GM21737 (cell line): ENCODE data around the gene SPAM1.
"Not testable (repeated sequence)": the region's sequence is repeated elsewhere in the genome, so short reads cannot be mapped to it uniquely, and the experiment has no call there.

Source experiments
- ATAC-seq: cut with Tn5 transposase; IDR thresholded peaks from one replicate; pipeline ENCODE4 v1.9.1; 2021; ENCODE audit warnings: mild to moderate bottlenecking, moderate library complexity; ENCODE audit not compliant: unreplicated experiment

Gene SPAM1

DNA sequence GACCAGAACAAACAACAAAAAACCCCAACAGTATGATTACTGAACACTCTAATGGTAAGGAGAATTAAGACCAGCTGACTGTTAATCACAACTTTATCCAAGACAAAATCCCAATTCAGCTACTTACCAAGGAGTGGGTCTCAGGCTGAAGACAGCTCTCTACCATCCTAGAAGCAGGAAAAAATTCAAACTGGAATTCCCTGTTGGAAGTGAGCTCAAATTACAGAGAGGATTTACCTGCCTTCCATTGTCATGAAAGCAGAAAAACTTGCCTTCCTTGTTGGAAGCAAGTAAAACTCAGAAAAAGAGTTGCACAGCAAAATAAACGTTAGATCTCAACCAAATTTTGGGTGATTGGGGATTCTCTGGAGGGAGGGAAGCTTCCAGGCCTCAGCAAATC is 20.9 kb downstream of the SPAM1 start:
- no peak for ATAC-seq

DNA sequence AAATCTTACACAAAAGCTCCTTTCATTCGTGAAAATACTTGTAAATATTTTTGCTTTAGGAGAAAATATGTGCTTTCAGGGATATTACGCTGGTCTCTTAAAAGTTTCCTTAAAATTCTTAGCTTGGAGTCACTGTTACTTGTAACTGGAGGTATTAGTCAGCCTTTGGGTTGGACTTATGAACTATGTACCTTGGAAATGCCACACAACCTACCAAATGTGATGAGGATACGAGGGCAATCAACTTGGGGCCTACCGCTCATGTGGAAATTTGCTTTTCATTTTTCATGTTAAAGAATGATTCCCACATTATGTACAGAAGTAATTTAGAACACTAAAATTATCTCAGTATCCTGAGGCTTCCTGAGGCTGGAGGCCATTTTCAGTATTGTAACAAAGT is 23.1 kb downstream of the SPAM1 start:
- no peak for ATAC-seq

DNA sequence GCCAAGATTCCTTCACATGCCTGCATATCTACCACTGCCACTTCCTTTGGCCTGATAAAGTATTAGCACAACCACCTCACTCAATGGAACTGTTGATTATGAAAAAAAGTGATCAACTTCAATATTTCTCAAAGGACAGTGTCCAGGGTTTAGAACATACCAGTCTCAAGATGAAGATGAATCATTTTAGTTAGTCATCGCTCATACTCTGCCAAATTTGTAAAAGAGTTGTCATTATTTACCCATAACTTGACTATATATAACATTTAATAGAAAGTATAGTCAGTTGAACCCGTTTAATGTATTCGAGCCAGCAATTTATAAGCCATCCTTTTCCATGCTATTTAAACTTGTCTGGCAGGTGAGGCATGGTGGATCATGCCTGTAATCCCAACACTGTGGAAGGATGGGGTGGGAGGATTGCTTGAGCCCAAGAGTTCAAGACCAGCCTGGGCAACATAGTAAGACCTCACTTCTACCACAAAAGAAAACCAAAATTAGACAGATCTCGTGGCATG is 33.2 kb downstream of the SPAM1 start:
- ATAC-seq = no peak

DNA sequence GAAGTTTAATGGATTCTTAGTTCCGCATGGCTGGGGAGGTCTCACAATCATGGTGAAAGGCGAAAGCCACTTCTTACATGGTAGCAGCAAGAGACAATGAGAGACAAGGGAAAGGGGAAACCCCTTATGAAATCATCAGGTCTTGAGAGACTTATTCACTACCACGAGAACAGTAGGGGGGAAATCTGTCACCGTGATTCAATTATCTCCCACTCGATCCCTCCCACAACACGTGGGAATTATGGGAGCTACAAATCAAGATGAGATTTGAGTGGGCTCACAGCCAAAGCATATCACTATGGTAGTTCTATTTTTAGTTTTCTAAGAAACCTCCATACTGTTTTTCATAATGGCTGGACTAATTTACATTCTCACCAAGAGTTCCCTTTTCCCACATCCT is 36.7 kb downstream of the SPAM1 start:
- no peak for ATAC-seq

DNA sequence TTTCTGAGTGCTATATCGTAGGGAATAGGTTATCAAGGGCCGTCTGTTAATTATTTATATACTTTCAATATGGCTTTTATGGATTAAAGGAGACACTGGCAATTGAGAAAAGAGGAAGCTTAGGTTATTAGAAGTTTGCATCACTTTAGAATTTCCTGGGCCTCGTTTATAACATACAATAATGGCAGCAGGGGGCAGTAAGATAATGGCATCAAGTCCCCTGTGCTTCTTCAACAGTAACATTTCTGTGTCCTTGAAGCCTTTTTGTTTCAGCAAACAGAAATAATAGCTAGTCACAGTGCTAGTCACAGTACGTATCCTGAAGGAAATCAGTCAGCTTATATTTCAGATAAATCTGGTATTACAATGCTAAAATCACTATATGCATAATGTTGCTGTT is 41.9 kb downstream of the SPAM1 start:
- ATAC-seq = no peak

DNA sequence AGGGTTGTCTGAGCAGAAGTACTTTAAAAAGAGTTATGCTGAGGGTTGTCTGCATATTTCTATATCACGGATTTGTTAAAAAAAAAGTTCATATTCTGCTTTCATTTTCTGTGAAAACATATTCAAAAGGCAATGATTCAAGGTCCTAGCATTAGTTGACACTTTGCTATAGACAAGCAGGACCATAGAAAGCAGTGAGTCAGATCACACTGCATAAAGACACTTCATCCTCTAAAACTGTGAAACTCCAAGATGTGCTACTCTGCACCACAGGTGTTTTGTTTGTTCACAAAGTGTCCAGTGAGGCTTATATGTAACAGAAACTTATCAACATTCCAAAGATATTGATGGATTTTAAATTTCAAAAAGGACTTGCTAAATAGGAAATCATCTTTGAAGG is 47.0 kb downstream of the SPAM1 start:
- ATAC-seq = no peak

DNA sequence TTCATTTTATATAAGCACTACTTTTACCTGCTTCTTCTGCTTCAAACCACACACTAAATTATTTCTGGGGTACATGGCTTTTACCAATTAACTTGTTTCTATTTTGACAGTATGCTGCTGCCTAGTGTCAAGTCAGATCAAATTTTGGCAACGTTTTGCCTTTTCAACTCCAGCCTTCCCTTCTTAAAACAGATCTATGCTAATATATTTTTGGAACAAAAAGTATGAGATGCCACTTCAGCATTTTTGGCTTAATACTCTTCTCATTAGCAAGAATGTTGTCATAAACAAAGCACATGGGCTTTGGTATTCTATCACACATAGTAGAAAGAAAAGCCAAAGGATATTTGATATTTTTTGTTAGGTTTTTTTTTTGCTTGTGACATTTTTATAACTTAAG is 47.8 kb downstream of the SPAM1 start:
- no peak for ATAC-seq

DNA sequence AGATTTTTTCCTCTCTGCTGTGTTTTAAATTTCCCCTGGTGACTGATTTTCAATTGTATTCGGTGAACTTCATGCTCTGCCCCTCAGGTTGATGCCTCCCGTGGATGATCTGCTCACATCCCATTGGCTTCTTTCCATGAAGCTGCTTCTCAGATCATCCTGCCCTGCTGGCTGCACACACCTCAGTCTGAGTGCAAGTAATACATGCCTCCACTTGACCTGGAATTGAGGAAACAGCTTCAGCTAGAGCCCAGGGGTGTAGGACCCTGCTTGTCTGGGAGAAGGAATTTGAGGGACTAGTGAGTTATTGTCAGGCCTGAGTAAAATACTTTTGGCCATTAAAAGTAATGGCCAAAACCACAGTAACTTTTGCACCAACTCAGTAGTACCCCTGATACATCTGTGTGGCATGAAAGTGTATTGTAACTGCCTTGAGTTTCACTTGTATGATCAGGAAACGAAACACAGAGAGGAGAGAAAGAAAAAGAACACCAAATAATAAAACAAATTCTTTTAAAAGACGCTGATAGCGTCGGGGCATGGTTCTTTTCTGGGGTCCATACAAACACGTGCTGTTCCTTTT is 49.4 kb downstream of the SPAM1 start:
- ATAC-seq = no peak

DNA sequence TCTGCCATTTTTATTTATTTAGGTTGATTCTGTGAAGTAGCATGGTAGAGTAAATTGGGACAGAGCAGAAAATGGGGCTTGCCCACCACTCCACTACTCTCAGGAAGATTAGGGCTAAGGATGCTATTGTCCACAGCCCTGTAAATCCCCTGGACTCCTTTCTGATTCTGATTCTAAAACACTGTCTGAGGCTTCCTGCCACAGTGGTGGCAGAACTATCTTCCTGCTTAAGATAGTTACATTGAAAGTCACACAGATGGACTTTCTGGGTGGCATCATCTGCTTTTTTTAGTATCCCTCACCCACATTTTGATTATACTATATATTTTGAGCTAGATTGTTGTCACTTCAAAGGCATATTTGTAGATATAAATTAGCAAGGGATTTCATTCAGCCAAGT is 50.0 kb downstream of the SPAM1 start:
- ATAC-seq = no peak

DNA sequence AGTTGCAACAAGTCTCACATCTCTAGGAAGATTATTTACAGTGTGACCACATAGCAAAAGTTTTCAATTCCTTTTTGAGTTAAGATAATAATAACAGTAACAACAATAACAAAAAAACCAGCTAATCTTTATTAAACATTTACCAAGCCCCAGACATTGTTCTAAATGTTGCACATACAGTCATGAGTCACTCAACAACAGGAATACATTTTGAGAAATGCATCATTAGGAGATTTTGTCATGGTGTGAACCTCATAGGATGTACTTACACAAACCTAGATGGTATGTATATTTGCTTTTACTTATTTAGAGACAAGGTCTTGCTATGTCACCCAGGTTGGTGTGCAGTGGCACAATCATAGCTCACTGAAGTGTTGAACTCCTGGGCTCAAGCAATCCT is 52.0 kb downstream of the SPAM1 start:
- no peak for ATAC-seq

DNA sequence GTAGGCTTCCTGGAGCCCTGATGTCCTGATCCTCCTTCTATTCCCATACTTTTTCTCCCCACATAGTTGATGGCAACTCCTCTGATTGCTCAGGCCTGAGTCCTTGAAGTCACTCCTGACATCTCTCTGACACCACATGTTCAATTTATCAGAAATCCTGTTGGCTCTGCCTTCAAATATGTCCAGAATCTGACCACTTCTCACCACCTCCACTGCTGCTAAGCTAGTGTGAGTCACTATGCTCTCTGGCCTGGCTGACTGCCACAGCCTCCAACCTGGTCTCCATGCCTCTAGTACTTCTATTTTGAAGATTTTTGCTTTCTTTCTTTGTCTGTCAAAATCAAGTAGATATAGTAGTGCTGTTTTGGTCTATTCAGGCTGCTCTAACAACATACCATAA is 54.8 kb downstream of the SPAM1 start:
- ATAC-seq = no peak

DNA sequence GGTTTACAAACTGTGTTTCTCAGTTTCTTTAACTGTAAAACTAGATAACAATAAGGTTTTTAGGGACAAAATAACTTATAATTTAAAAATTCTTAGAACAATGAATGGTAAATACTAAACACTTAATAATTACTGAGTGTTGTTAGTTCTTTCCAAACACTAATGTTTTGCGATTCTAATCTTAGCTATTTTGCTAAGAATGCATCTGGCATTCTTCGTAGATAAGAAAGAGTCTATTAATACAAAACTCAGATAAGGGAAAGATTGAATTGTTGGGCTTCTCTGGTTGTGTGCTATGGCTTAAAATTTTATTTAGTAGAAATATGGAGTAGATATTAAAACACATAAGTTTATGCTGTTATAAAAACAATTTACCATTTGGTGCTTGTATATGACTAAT is 62.4 kb downstream of the SPAM1 start:
- no peak for ATAC-seq

DNA sequence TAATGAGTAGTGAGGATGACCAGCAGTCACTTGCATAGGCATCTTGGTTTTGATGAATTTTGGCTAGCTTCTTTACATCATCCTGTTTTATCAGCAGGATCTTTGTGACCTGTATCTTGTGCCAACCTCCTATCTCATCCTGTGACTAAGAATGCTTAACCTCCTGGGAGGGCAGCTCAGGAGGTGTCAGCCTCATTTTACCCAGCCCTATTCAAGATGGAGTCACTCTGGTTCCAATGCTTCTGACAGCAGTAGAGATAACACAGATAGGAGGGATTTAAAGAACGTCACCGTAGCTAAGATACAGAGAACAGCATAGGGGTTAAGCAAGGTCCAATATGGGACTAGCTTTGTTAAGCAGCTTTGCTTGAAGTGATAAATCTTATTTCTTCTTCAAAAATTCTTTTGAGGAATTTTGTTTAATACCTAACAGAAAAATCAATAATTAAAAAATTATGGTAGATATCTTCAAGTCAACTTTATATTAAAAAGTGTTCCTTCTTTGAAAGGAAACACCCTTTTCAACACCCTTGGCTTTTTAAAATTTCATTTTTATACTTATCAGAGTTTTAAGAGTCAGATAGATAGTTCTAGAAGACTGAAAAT is 68.0 kb downstream of the SPAM1 start:
- no peak for ATAC-seq

DNA sequence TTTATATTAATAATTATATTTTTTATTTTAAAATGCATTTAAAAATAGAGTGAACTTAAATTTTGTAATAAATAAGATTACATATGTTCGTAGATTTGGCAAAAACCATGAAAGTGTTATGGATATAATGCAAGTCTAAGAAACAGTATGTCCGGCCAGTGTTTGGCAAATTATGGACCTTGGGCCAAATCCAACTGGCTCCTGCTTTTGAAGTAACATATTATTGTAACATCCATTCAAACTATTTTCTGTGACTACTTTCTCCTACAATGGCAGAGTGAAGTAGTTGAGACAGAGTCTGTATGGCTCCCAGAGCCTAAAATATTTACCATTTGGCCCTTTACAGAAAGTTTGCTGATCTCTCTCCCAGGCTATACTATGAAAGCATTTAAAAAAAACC is 69.0 kb downstream of the SPAM1 start:
- ATAC-seq = no peak

DNA sequence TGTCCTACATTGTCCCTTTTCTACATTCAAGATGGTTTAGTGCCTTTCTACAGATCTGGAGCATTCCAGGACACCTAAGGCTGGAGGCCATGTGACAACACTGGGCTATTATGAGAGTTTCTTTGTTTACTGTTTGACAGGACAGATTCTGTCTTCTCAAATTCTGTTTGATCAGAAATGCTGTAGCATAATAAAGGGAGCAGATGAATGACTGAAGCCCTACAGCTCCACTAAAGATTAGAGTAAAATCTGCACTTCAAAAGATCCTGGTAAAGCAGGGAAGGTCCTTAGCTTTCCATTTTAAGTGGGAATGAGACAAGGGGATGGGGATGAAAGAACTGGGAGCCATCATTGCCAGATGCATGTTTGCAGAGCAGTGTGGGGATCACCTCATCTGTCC is 69.4 kb downstream of the SPAM1 start:
- no peak for ATAC-seq

DNA sequence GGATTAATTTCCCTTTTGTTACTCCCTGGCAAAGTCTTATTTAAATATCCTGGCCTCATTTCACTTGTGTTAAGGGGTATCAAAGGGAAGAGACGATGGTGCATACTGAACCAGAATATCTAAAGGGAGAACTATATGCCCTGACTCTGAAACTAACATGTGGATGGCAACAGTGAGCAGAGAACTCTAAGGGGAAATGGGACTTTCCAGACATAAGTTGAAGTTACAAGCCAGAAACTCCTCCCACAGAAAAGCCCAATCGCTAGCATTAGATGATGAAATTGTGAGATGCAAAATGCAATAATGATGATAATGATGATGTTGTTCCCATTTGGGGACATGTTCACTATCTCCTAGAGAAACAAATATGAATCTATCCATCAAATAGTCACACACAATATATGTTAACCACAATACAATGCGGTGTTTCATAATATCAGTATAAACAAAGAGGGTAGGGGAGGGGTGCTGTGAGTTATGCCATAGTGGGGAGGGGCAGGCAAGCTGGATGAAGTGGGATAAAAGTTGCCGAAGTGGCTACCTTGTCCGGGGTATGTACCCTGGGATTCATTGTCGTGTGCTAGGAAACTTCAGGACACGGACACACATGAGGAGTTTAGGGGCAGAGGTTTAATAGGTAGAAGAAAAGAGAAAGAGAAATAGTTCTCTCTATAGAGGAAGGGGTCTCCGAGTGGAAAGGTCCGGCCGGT is 70.7 kb downstream of the SPAM1 start:
- ATAC-seq = no peak

DNA sequence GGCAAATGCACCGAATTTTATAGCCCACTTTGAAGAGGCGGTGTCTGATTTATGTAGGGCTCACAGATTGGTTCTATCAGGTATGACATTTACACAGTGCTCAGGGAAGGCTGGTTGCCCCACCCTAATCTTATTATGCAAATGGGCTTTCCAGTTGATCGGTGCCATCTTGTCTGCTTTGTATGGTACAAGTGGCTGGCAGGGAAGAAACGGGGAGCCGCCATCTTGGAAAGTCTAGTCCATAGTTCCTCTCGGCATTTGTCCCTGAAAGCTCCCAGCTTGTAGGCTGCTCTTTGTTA is 71.2 kb downstream of the SPAM1 start:
- no peak for ATAC-seq

DNA sequence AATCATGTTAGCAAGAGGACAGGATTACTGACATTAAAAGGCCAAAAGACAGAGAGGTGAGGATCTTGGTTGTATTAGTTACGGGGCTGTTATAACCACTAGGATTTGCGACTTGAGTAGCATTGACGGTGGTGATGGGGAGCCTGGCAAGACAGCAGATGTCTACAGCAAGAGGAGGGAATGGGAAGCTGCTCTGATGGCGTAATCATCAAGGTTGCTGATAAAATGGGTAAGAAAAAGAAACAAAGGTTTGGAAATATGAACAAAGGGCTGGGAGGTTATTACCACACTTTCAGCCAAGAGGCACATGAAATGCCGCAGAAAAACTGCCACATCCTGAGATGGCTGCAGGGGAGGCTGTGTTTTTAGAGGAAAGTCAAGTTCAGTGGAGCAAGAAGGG is 73.9 kb downstream of the SPAM1 start:
- ATAC-seq = no peak

DNA sequence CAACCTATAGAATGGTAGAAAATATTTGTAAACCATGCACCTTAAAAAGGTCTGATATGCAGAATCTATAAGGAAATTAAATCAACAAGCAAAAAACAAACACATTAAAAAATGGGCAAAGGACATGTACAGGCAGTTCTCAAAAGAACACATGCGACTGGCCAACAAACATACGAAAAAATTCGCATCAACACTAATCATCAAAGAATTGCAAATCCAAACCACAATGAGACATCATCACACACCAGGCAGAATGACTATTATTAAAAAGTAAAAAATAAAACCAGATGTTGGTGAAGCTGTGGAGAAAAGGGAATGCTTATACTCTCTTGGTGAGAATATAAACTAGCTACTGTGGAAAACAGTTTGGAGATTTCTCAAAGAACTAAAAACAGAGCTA is 74.7 kb downstream of the SPAM1 start:
- ATAC-seq = no peak

DNA sequence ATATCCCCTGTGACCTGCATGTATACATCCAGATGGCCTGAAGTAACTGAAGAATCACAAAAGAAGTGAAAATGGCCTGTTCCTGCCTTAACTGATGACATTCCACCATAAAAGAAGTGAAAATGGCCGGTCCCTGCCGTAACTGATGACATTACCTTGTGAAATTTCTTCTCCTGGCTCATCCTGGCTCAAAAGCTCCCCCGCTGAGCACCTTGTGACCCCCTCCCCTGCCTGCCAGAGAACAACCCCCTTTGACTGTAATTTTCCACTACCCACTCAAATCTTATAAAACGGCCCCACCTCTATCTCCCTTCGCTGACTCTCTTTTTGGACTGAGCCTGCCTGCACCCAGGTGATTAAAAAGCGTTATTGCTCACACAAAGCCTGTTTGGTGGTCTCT is 83.3 kb downstream of the SPAM1 start:
- ATAC-seq = not testable (repeated sequence)

DNA sequence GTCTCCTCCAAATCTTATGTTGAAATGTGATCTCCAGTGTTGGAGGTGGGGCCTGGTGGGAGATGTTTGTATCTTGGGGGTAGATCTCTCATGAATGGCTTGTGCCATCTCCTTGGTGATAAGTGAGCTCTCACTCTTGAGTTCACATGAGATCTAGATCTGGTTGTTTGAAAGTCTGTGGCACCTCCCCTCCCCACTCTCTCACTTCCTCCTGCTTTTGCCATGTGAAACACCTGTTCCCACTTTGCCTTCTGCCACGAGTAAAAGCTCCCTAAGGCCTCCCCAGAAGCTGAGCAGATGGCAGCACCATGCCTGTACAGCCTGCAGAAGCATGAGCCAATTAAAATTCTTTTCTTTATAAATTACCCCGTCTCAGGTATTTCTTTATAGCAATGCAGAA is 84.3 kb downstream of the SPAM1 start:
- ATAC-seq = no peak
